PC-3 (cell line): ENCODE results near the gene IFNLR1. TPM values are rescaled to one million over a fixed set of nuclear protein-coding genes. Genes with fewer than 3 reads are reported as not detected.

Experiments
- ATAC-seq: fragments of 200-7000 bp; cut with Tn5 transposase; 2 replicates; pipeline ENCODE4 v1.9.1; 2020; ENCODE audit warnings: mild to moderate bottlenecking, moderate library complexity
- BruUV-seq: library from RNA; stranded (reverse); fragments of 400-500 nt; replicated peaks from 2 replicates; lab custom pipeline; 2021; lab: Mats Ljungman, UMichigan
- CTCF ChIA-PET: fragments of 300-600 bp; sonication (Branson Sonifier 250); formaldehyde crosslinking; loops from one replicate; lab custom pipeline; 2022; ENCODE audit warnings: antibody characterized with exemption; lab: Charles Lee
- POLR2A ChIA-PET: fragments of 300-600 bp; sonication (Branson Sonifier 250); formaldehyde crosslinking; loops from one replicate; lab custom pipeline; 2022; ENCODE audit warnings: antibody characterized with exemption; ENCODE audit not compliant: unreplicated experiment; lab: Charles Lee
- DNase-seq: peaks from one replicate; pipeline ENCODE4 v3.0.0-alpha.2; 2015
- H2AFZ ChIP-seq: fragments of 300-600 bp; sonication (generic); 2 replicates; pipeline ENCODE4 v1.6.0; 2016; ENCODE audit warnings: antibody characterized with exemption, low read length
- H3F3A ChIP-seq: fragments of 300-600 bp; sonication (generic); one replicate; pipeline ENCODE4 v1.6.0; 2017; ENCODE audit warnings: antibody characterized with exemption, low read length, control low read depth, mild to moderate bottlenecking; ENCODE audit not compliant: unreplicated experiment
- H3K27ac ChIP-seq: fragments of 300-600 bp; sonication (generic); 2 replicates; pipeline ENCODE4 v1.5.1; 2016; ENCODE audit warnings: mild to moderate bottlenecking, low read length
- H3K27me3 ChIP-seq: fragments of 300-600 bp; sonication (generic); 2 replicates; pipeline ENCODE4 v1.6.1; 2016; ENCODE audit warnings: low read length, mixed read lengths
- H3K36me3 ChIP-seq: fragments of 300-600 bp; sonication (generic); 2 replicates; pipeline ENCODE4 v1.6.1; 2016; ENCODE audit warnings: low read depth, mixed run types, low read length, mixed read lengths
- H3K4me1 ChIP-seq: fragments of 300-600 bp; sonication (generic); 2 replicates; pipeline ENCODE4 v1.5.1; 2016; ENCODE audit warnings: low read length; ENCODE audit not compliant: insufficient read depth
- H3K4me2 ChIP-seq: fragments of 300-600 bp; sonication (generic); 2 replicates; pipeline ENCODE4 v1.6.0; 2016; ENCODE audit warnings: low read length
- H3K4me3 ChIP-seq: fragments of 300-600 bp; sonication (generic); 2 replicates; pipeline ENCODE4 v1.5.1; 2016; ENCODE audit warnings: mild to moderate bottlenecking, low read length, mixed read lengths
- H3K79me2 ChIP-seq: fragments of 300-600 bp; sonication (generic); 2 replicates; pipeline ENCODE4 v1.6.1; 2017; ENCODE audit warnings: low read length, mixed read lengths
- H3K9ac ChIP-seq: fragments of 300-600 bp; sonication (generic); 2 replicates; pipeline ENCODE4 v1.6.0; 2016; ENCODE audit warnings: mild to moderate bottlenecking, low read length
- H3K9me2 ChIP-seq: fragments of 300-600 bp; sonication (generic); replicated peaks from 2 replicates; pipeline ENCODE4 v1.6.1; 2016; ENCODE audit warnings: mixed run types, low read length, mixed read lengths
- H3K9me3 ChIP-seq: fragments of 300-600 bp; sonication (generic); 2 replicates; pipeline ENCODE4 v1.6.1; 2016; ENCODE audit warnings: low read length, mixed read lengths
- H4K20me1 ChIP-seq: fragments of 300-600 bp; sonication (generic); 2 replicates; pipeline ENCODE4 v1.6.1; 2016; ENCODE audit warnings: low read length, mixed read lengths
- EZH2 ChIP-seq: fragments of 300-600 bp; sonication (generic); IDR thresholded peaks from one replicate; pipeline ENCODE4 v1.6.1; 2017; ENCODE audit warnings: antibody characterized with exemption, mild to moderate bottlenecking, low read length; ENCODE audit not compliant: unreplicated experiment
- EZH2phosphoT487 ChIP-seq: fragments of 300-600 bp; sonication (generic); IDR thresholded peaks from 2 replicates; pipeline ENCODE4 v1.6.1; 2018; ENCODE audit warnings: mild to moderate bottlenecking, antibody characterized with exemption, low read length, borderline replicate concordance
- intact Hi-C: fragments of 100-400 bp; cut with micrococcal nuclease; formaldehyde crosslinking; loops from 2 replicates; pipeline ENCODE4 v1.9.0; 2023
- total RNA-seq: library from RNA; depleted of rRNA; stranded (reverse); fragments of >200 nt; gene quantifications from 2 replicates; pipeline ENCODE4 v1.2.3, GENCODE V29; 2014
- TF ChIP-seq, protein P1 (sequence below): fragments of 300-600 bp; sonication (generic); conservative IDR thresholded peaks from 2 replicates; pipeline ENCODE4 v1.5.1; 2017; ENCODE audit warnings: antibody characterized with exemption, low read depth, mild to moderate bottlenecking, low read length

IFNLR1 gene
- total RNA-seq, 1 experiment from 2014 or later = 9.5 TPM

- POLR2A ChIA-PET = no interaction called here
- Histone ChIP-seq H4K20me1 (no peaks in the 10 kb centered on the region), H3K27me3 (no peaks in the 10 kb centered on the region), H3K36me3 (no peaks in the 10 kb centered on the region), H3K9me3 (no peaks in the 10 kb centered on the region), H3K9ac (peak overlapping the region; percentile 7; the same call in 1 of the 2 replicates), H3K4me1 (peaks cover 60% of the 10 kb centered on the region), H2AFZ (no peak overlapping the region), H3K79me2 (peaks cover 9% of the 10 kb centered on the region; the same call in 1 of the 2 replicates), H3K27ac (peak overlapping the region; percentile 91), H3K4me3 (no peak overlapping the region), H3K4me2 (no peak overlapping the region), H3K9me2 (no peaks in the 10 kb centered on the region), H3F3A (no peaks in the 10 kb centered on the region)
- CTCF ChIA-PET = interaction anchor here (2.1 kb wide), 1 partner anchor 41 kb away, joined by 12 read pairs; no protein-coding TSS in a partner anchor
- intact Hi-C loops = no loop called here
- no peak for ATAC-seq
- TF ChIP-seq EZH2 (no peak), EZH2phosphoT487 (no peak)
- TF ChIP-seq, protein P1, sequence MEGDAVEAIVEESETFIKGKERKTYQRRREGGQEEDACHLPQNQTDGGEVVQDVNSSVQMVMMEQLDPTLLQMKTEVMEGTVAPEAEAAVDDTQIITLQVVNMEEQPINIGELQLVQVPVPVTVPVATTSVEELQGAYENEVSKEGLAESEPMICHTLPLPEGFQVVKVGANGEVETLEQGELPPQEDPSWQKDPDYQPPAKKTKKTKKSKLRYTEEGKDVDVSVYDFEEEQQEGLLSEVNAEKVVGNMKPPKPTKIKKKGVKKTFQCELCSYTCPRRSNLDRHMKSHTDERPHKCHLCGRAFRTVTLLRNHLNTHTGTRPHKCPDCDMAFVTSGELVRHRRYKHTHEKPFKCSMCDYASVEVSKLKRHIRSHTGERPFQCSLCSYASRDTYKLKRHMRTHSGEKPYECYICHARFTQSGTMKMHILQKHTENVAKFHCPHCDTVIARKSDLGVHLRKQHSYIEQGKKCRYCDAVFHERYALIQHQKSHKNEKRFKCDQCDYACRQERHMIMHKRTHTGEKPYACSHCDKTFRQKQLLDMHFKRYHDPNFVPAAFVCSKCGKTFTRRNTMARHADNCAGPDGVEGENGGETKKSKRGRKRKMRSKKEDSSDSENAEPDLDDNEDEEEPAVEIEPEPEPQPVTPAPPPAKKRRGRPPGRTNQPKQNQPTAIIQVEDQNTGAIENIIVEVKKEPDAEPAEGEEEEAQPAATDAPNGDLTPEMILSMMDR = no peak
- BruUV-seq = no TSS peak
- no peak for DNase-seq
Observed at GRCh38 chr1:24190983-24191461, 3.9 kb upstream of the IFNLR1 start.

DNA sequence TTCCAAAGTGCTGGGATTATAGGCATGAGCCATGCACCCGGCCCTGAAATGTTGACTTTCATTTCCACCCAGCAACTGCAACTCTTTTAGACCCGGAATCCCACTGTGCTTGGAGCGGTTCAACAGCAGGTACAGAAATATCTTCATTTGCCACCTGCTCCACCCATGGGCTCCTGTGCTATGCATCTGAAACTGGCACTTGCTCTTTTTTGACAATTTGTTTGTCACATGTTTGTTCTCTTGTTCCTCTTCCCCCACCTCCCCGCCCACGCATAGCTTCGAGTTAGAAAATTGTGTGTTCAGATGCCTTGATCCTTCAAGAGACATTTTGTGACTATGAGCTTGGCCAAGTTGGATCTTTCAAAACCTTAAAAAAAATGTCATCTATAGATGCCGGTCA lies 2.4 kb upstream of the IFNLR1 start:
- ChIA-PET CTCF (interaction anchor here (0.8 to 2.1 kb wide), 3 partner anchors 9 to 39 kb away, joined by 3 to 12 read pairs (median 4); no protein-coding TSS in a partner anchor), POLR2A (no interaction called here)
- no peak for DNase-seq
- TF ChIP-seq, protein P1 = no peak
- TF ChIP-seq EZH2phosphoT487 = no peak
- TF ChIP-seq EZH2 = no peak
- ATAC-seq = no peak
- Histone ChIP-seq H3K4me2 (peak overlapping the region; percentile 34), H3K4me1 (peaks cover 55% of the 10 kb centered on the region), H3F3A (no peaks in the 10 kb centered on the region), H3K9me3 (no peaks in the 10 kb centered on the region), H3K79me2 (peaks cover 17% of the 10 kb centered on the region; the same call in 1 of the 2 replicates), H2AFZ (no peak overlapping the region), H3K27ac (peak overlapping the region; percentile 91), H4K20me1 (no peaks in the 10 kb centered on the region), H3K4me3 (no peak overlapping the region), H3K9me2 (no peaks in the 10 kb centered on the region), H3K27me3 (no peaks in the 10 kb centered on the region), H3K36me3 (no peaks in the 10 kb centered on the region), H3K9ac (0 out of 2 replicates have a peak overlapping the region, but pooled peaks have one; percentile 3)
- BruUV-seq = no TSS peak
- intact Hi-C loops = loop anchor here (5.0 kb wide), 1 partner anchor 117 kb away; no protein-coding TSS in a partner anchor

DNA sequence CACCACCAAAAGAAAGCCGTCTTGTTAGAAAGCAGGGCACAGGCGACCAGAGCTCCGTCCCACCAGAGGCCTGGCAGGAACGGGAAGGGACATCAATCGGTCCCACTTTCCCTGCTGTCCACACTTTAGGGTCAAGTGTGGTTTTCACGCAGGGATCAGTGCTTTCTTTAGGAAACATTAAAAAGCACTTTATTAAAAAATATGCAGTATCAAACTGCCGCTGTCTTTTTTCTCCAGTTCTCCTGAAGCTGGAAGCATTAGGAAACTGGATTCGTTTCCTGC lies 437 bp downstream of the IFNLR1 start:
- Histone ChIP-seq H3K9me2 (no peaks in the 10 kb centered on the region), H3K9me3 (no peaks in the 10 kb centered on the region), H3K9ac (peak overlapping the region; percentile 82), H3K4me1 (peaks cover 43% of the 10 kb centered on the region), H4K20me1 (no peaks in the 10 kb centered on the region), H3K4me3 (peak overlapping the region; percentile 76), H3K36me3 (no peaks in the 10 kb centered on the region), H3F3A (no peaks in the 10 kb centered on the region), H2AFZ (peak overlapping the region; percentile 78), H3K79me2 (peaks cover 17% of the 10 kb centered on the region; the same call in 1 of the 2 replicates), H3K27me3 (no peaks in the 10 kb centered on the region), H3K27ac (peak overlapping the region; percentile 56), H3K4me2 (peak overlapping the region; percentile 97)
- CTCF ChIA-PET = interaction anchor here (2.1 kb wide), 1 partner anchor 37 kb away, joined by 10 read pairs; no protein-coding TSS in a partner anchor
- peak; percentile 9; the same call in 1 of the 2 replicates for ATAC-seq
- DNase-seq = no peak
- no TSS peak for BruUV-seq
- no peak for TF ChIP-seq EZH2
- TF ChIP-seq, protein P1 = no peak
- no peak for TF ChIP-seq EZH2phosphoT487
- intact Hi-C loops = loop anchor here (2.0 to 5.0 kb wide), 2 partner anchors 36 to 114 kb away; no protein-coding TSS in a partner anchor
- POLR2A ChIA-PET = interaction anchor here (0.8 kb wide), 1 partner anchor 36 kb away, joined by 4 read pairs; no protein-coding TSS in a partner anchor
